ENCODE measurements around the gene CD300C.

Gene CD300C

DNA sequence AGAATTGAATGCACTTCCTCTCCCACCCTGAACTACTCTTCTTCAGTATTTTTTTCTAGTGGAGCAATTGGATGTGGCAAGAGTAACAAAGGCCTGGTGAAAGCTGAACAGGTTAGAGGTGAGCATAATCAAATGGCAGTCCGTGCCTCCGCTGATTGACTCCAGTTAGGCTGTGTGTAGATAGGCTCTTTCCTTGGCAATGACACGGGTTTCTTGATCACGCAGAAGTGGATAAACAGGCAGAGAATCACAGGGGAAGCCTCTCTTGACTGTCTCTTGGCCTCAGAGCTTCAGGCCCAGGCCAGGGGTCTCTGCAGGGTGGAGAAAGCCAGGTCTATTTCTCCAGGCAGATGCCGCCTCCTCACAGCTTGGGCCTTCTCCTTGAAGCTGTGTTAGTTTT, 18.8 kb downstream of the CD300C start:
- H3K4me1 ChIP-seq (ENCODE audit: low read length): no peaks in the 10 kb centered on the region
- no peak overlapping the region for H3K27ac ChIP-seq (ENCODE audit: low read length)
- no peak overlapping the region for H3K4me2 ChIP-seq (ENCODE audit: low read depth, low read length)
- H3K27me3 ChIP-seq (replicated peaks; ENCODE audit: insufficient read depth, low read length): peaks cover 99% of the 10 kb centered on the region
- TF ChIP-seq, protein P1, sequence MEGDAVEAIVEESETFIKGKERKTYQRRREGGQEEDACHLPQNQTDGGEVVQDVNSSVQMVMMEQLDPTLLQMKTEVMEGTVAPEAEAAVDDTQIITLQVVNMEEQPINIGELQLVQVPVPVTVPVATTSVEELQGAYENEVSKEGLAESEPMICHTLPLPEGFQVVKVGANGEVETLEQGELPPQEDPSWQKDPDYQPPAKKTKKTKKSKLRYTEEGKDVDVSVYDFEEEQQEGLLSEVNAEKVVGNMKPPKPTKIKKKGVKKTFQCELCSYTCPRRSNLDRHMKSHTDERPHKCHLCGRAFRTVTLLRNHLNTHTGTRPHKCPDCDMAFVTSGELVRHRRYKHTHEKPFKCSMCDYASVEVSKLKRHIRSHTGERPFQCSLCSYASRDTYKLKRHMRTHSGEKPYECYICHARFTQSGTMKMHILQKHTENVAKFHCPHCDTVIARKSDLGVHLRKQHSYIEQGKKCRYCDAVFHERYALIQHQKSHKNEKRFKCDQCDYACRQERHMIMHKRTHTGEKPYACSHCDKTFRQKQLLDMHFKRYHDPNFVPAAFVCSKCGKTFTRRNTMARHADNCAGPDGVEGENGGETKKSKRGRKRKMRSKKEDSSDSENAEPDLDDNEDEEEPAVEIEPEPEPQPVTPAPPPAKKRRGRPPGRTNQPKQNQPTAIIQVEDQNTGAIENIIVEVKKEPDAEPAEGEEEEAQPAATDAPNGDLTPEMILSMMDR (IDR thresholded peaks at IDR 0.05; ENCODE audit: low read length): no peak
- TF ChIP-seq EZH2phosphoT487 (IDR thresholded peaks at IDR 0.05; ENCODE audit: low read length): no peak
- TF ChIP-seq EZH2 (optimal IDR thresholded peaks at IDR 0.05; ENCODE audit: low read depth, low read length): no peak
- H3K9me2 ChIP-seq (replicated peaks; ENCODE audit: insufficient read depth, low read length): no peaks in the 10 kb centered on the region
- DNase-seq: no peak
- no peak overlapping the region for H3K4me3 ChIP-seq (ENCODE audit: low read length)
- H3K9me3 ChIP-seq (replicated peaks; ENCODE audit: insufficient read depth, low read length): no peaks in the 10 kb centered on the region
- H3F3A ChIP-seq (ENCODE audit: insufficient read depth, low read length): no peaks in the 10 kb centered on the region
- no peaks in the 10 kb centered on the region for H3K79me2 ChIP-seq (ENCODE audit: low read length)
- H3K9ac ChIP-seq (ENCODE audit: low read length): no peak overlapping the region
- no peaks in the 10 kb centered on the region for H4K20me1 ChIP-seq (ENCODE audit: insufficient read depth, low read length)
- no peaks in the 10 kb centered on the region for H3K36me3 ChIP-seq (replicated peaks; ENCODE audit: insufficient read depth, low read length)
- no peak overlapping the region for H2AFZ ChIP-seq (ENCODE audit: low read length)

DNA sequence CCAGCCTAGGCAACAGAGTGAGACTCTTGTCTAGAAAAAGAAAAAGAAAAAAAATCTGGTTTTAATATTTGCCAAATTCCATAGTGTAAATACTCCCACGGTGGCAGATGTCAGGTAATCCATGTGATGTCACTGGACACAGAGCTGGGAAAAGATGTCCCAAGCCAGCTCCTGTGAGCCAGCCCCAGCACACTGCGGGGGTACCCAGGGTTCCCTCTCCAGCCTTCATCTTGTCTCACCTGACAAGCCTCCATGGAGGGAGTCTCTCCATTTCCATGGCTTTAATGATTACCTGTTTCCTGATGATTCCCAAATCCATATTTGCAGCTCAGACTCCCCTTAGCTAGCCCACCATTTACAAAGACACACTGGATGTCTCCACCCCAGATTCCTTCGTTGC, 19.2 kb downstream of the CD300C start:
- H3K9me2 ChIP-seq (replicated peaks; ENCODE audit: insufficient read depth, low read length): no peaks in the 10 kb centered on the region
- no peak overlapping the region for H2AFZ ChIP-seq (ENCODE audit: low read length)
- DNase-seq: no peak
- no peaks in the 10 kb centered on the region for H4K20me1 ChIP-seq (ENCODE audit: insufficient read depth, low read length)
- no peaks in the 10 kb centered on the region for H3K9me3 ChIP-seq (replicated peaks; ENCODE audit: insufficient read depth, low read length)
- no peak overlapping the region for H3K27ac ChIP-seq (ENCODE audit: low read length)
- TF ChIP-seq, protein P1 (IDR thresholded peaks at IDR 0.05; ENCODE audit: low read length): no peak
- no peak for TF ChIP-seq EZH2 (optimal IDR thresholded peaks at IDR 0.05; ENCODE audit: low read depth, low read length)
- TF ChIP-seq EZH2phosphoT487 (IDR thresholded peaks at IDR 0.05; ENCODE audit: low read length): no peak
- H3K79me2 ChIP-seq (ENCODE audit: low read length): no peaks in the 10 kb centered on the region
- H3F3A ChIP-seq (ENCODE audit: insufficient read depth, low read length): no peaks in the 10 kb centered on the region
- H3K9ac ChIP-seq (ENCODE audit: low read length): no peak overlapping the region
- H3K36me3 ChIP-seq (replicated peaks; ENCODE audit: insufficient read depth, low read length): no peaks in the 10 kb centered on the region
- H3K4me2 ChIP-seq (ENCODE audit: low read depth, low read length): no peak overlapping the region
- no peak overlapping the region for H3K4me3 ChIP-seq (ENCODE audit: low read length)
- no peaks in the 10 kb centered on the region for H3K4me1 ChIP-seq (ENCODE audit: low read length)
- peaks cover 99% of the 10 kb centered on the region for H3K27me3 ChIP-seq (replicated peaks; ENCODE audit: insufficient read depth, low read length)

DNA sequence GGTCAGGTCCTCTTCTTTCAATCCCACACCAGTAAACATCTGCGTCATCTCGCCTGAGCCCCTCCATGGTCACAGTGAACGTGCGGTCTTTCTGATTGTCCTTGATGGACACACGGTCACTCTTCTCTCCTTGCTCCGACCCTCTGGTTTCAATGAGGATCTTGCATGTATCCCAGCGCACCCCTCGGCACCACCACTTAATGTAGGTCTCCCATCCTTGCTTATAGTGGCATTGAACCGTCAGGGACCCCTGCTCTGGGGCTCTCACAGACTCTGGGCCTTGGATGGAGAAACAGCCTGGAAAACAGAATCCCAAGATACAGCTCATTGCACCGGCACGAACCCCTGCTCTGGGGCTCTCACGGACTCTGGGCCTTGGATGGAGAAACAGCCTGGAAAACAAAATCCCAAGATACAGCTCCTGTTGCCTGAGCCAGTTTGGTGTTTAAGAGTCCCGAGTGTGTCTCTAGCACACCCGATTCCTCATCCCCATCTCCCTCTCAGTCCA, 20.1 kb downstream of the CD300C start:
- no peak for DNase-seq
- Histone ChIP-seq H3K27ac (ENCODE audit: low read length) (no peak overlapping the region), H3K36me3 (replicated peaks; ENCODE audit: insufficient read depth, low read length) (no peaks in the 10 kb centered on the region), H4K20me1 (ENCODE audit: insufficient read depth, low read length) (no peaks in the 10 kb centered on the region), H3K4me1 (ENCODE audit: low read length) (no peaks in the 10 kb centered on the region), H3K9me2 (replicated peaks; ENCODE audit: insufficient read depth, low read length) (no peaks in the 10 kb centered on the region), H3K79me2 (ENCODE audit: low read length) (no peaks in the 10 kb centered on the region), H3K4me3 (ENCODE audit: low read length) (no peak overlapping the region), H2AFZ (ENCODE audit: low read length) (no peak overlapping the region), H3K9me3 (replicated peaks; ENCODE audit: insufficient read depth, low read length) (no peaks in the 10 kb centered on the region), H3K27me3 (replicated peaks; ENCODE audit: insufficient read depth, low read length) (peaks cover 99% of the 10 kb centered on the region), H3K4me2 (ENCODE audit: low read depth, low read length) (no peak overlapping the region), H3K9ac (ENCODE audit: low read length) (no peak overlapping the region), H3F3A (ENCODE audit: insufficient read depth, low read length) (no peaks in the 10 kb centered on the region)
- TF ChIP-seq EZH2phosphoT487 (IDR thresholded peaks at IDR 0.05; ENCODE audit: low read length) (no peak), EZH2 (optimal IDR thresholded peaks at IDR 0.05; ENCODE audit: low read depth, low read length) (no peak)
- TF ChIP-seq, protein P1 (IDR thresholded peaks at IDR 0.05; ENCODE audit: low read length): no peak

All from MM.1S (cell line).